GM04503 (cell line): ENCODE measurements around the gene INSYN2A.

Experiments used
- DNase-seq: peaks from one replicate; pipeline ENCODE4 v3.0.0-alpha.2; 2012; ENCODE audit warnings: low read depth

The INSYN2A gene, protein sequence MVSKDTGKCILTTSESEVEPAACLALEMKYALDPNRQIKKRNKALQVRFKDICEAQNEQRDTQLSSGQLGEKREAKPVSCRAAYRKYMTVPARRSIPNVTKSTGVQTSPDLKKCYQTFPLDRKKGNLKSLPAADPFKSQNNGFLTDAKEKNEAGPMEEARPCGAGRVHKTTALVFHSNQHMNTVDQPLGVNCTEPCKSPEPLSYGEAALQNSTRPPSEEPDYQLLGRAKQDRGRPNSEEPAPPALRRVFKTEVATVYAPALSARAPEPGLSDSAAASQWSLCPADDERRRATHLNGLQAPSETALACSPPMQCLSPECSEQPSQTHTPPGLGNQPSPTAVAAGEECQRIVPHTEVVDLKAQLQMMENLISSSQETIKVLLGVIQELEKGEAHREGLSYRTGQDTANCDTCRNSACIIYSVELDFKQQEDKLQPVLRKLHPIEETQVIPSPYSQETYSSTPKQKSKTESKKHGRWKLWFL

DNA sequence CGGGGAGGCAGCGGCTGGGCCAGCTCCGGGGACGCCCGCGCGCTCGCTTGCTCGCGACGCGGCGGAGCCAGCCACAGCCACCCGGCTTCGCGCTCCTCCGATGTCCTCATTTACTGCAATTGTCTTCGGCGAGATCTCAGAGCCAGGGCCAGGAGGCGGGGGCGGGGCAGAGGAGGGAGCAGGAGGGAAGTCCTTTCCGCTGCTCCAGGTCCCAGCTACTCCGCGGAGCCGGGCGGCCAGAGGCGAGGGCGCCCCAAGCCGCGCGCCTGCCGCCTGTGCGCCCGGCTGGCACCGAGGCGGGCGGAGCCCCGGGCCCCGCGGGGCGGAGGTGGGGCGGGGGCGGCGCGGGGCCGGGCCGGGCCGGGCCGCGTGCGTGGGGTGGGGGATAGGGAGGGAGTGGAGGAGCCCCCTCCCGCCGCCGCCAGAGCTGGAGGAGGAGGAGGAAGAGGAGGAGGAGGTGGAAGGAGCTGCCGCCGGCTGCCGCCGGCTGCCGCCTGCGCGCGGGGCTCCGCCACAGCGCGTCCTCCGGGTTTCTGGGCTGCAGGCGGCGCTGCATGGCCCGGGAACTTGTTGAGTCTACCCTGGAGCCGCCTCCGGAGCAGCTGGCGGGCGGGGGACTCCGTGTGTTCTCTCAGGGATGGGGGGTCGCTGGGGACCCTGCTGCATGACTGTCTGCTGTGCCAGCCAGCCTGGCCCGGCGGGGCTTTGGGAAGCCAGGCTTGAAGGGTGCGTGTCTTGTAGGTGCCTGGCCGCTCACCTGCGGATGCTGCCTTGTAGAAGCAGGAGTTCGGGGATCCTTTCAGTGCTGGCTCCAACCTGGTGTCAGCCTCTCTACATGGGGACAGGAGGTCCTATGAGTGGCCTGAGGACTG lies at the start of gene INSYN2A:
Gene INSYN2A, minus strand, starts transcription at position 310 of the 872 bp plus-strand sequence. CDS start 20,196 bp downstream, outside the sequence.
- DNase-seq: no peak

DNA sequence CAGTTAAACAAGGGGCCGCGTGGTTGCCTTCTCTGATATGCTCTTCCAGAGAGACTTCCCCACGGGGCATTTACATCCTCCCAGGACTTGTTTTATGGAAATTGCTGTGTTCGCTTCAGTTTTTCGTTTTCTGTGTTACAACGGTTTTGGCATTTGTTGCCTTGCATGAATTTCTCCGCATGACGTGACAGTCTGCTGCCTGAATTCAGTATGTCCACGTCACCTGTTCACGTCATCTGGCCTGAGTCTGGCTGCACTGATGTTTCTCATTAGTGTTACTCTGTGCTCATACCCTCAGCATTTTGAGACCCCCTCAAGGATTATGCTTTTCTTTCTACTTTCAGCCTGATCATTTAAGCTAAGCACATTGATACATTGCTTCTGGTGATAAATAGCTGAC lies 49.1 kb upstream of the INSYN2A start:
- DNase-seq: no peak

DNA sequence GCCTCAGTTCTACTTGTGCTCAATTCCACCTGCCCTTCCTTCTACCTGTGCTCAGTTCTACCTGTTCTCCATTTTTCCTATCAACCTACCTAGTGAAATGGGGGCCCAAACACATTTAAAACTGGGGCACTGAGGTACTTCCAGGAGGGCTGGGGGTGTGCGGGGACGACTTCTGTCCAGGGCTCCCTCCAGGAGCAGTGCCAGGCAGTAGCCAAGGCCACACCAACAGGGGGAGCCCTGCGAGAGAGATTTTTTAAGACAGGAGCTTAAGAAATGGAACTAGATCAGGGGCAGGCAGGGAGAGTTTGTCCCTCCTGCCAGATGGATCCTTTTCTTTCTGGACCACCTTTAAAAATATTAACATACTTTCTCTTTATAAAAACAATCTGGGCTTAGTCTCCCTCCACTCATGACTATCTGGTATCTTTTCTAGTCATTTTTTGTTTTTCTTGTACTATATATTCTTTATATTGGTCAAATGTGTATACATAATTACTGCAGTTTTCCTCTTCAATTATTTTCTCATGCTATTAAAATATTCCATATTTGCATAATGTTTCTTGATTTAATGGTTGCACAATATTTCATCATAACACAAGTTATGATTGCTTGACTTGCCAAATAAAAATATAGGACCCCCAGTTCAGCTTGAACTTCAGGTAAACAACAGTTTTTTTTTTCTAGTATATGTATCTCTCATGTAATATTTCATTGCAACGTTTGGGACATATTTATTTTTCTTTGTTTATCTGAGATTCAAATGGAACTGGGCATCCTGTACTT lies 47.3 kb upstream of the INSYN2A start:
- DNase-seq: no peak

DNA sequence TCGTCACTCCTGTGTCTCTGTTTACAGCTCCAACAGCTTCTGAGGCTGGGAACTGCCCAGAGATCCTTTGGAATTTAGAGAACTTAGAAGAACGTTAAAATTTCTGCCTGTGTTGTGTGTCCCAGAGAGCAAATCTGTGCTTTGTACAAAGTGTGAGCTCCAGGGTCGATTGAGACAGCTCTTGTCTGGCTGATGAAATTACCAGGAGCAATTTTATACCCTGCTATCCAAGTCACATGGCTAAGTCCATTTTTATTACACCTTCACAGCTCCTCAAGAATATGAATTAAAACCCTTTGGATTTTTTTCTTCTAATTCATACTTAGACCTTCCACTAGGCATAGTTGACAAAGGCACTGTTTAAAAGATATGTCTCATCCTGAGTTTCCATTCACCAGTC lies 46.5 kb upstream of the INSYN2A start:
- DNase-seq: no peak

DNA sequence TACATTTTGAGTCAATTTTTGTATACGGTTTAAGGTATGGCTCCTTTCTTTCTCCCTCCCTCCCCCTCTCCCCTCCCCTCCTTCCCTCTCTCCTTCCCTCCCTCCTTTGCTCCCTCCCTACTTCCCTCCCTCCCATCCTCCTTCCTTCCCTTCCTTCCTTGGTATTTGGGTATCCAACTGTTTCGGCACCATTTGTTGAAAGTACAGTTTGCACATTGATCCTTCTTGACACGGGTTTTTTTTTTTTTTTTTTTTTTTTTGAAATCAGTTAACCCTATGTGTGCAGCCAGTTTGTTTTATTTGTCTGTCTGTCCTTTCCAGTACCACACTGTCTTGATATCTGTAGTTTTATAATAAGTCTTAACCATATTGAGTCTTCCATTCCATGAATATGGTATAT lies 39.9 kb upstream of the INSYN2A start:
- DNase-seq: no peak

DNA sequence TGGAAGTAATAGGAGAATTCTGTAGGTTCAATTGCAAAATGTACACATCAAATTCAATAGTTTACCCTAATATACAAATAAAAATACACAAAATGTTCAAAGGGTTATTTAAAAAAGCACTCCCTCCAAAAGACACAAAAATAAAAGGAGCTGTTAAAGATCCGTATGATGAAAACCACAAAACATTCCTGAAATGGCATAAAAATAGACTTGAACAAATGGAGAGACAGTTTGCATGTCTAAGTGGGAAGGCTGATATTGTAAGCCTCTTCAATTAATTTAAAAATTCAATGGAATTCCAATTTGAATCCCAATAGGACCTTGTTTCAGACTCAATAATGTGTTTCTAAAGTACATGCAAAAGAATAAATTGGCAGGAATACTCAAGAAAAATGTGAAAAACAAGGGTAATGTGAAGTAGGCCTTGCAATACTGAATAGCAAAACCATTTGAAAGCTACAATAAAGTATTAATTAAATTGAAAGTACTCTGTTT lies 38.0 kb upstream of the INSYN2A start:
- no peak for DNase-seq

DNA sequence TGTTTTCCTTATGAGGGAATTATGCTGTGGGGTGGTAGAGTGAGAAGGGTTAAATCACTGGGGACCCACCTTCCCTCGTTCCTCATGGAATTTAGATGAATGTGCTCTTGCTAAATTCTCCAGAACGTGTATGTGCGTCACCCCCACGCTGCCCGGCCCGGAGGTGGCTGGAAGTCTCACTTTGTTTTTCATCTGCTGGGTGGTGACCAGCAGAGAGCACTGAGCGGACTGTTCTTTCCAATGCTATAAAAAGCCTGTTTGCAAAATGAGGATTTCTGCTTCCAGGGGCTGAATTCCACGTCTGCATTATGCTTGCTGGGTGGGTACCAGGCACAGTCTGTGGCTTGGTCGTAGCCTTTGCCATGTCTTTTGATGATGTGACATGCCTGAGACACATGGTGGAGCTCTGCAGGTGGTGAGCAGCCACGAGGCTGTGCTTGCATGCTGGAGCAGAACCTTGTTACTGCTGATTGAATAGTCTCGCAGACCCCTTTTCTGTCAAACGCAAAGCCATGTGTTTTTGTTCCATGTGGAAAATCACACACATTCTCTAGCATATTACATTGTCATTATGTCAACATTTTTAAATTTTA lies 31.9 kb upstream of the INSYN2A start:
- no peak for DNase-seq

DNA sequence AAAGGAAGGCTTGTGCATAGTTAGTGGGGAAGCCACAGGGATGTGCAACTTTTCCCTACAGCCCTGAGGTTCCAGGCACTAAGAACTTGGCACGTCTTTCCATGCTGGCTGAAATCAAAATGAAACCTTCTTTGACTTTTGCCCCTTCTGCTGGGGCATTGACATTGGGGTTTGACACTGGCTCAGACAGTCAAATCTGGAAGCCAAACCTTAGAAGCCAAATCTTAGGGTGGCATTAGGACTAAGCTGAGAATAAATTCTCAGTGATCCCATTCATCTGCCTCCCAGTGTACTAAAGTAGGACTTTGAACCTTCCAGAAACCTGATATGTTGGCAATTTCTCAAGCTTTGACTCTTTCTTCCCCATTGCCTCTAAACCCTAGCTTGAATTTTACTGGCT lies 31.3 kb upstream of the INSYN2A start:
- no peak for DNase-seq

DNA sequence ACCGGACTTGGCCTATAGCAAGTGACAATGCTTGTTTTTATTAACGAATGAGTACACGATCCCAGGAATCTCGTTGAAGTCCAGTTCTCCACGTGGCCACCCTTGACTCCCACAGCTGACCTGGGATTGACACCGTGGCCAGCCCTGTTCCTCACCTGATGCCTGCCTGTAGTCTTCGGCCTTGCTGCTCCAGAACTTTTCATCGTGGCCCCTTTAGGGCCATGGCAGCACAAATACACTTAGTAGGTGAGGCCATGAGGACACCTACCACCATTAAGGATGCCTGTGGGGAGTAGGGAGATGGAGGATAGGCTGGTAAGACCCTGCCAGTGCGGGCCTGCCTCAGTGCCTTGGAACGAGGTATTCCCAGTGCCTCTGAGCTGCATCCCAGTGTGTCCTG lies 30.6 kb upstream of the INSYN2A start:
- DNase-seq: no peak

DNA sequence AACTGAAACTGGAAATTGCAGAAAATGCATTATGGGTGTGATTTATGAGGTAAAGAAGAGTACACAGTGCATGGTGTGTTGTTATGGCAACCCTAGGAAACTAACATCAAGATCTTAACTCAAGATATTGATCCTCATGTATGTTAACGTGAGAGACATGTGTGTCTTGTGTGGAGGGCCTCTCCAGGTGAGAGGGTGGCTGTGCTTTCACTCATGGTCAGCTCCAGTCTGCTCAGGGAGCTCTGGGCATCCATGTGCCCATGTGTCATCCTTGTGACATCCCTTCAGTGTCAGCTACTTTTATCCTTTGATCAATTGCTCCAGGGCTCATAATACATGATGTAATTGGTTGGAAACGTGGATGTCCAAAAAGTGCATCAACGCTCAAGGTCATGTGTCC lies 24.9 kb upstream of the INSYN2A start:
- DNase-seq: no peak

DNA sequence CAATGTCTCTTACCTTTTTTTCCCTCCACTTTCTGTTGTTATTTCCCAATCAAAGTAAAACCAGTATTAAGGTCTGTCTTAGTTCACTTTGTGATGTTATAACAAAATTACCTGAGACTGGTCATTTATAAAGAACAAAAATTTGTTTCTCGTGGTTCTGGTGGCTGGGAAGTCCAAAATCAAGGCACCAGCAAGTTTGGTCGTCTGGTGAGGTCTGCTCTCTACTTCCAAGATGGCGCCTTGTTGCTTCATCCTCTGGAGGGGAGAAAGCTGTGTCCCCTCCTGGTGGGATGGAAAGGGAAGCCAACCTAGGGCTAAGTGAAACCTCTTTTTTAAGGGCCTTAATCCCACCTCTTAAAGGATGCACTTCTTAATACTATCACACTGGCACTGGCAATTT lies 22.3 kb upstream of the INSYN2A start:
- DNase-seq: no peak

DNA sequence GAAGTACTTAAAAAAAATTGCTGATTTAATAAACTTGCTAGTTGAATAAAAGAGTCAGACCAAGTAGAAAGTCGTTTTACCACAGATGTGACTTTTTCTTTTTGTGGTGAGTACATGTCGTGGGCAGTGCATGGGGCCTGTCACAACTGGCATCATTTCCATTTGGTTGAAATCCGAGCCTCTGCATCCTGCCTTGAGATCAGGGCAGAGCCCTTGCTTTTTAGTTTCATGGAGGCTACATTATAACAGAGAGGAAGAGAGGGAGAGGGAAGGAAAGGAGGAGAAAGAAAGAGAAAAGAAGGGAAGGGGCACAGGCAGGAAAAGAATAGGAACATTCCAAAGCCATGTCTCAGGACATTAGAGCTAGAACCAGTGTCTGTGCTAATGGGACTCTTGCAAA lies 20.4 kb upstream of the INSYN2A start:
- no peak for DNase-seq

DNA sequence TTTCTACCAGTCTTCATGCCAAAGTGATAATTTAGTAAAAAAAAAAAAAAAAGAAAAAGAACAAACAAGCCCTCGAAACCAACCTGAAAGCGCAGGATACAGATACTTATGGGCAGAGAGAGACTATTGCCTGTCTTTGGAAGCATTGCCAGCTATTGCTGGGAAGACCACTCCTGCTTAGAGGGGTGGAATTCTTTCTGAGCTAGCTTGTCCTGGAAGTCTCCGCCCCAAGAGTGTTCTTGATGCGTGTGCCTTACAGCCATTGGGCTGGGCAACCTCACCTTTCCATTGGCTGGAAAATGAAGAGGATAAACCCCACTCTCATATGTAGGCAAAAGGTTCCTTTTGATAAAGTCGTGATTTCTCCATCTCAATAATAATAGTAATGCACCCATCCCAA lies 19.9 kb upstream of the INSYN2A start:
- no peak for DNase-seq

DNA sequence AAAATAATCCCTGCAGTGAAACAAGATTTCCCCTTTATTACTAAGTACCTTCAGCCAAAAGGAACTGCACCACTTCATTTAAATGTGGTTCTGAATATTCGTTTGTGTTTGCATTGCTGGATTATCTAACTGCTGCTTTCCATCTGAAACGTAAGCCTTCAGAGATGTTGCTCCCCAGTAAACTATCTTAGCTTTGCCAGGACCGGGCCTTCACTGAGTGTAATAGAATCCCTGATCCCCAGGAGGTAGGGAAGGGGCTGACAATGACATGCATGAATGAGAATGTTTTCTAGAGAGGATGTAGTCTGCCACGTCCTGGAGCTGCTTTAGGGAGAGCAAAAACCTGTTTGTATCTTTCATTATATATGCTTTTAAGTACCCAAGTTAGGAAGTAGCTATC lies 19.5 kb upstream of the INSYN2A start:
- no peak for DNase-seq

DNA sequence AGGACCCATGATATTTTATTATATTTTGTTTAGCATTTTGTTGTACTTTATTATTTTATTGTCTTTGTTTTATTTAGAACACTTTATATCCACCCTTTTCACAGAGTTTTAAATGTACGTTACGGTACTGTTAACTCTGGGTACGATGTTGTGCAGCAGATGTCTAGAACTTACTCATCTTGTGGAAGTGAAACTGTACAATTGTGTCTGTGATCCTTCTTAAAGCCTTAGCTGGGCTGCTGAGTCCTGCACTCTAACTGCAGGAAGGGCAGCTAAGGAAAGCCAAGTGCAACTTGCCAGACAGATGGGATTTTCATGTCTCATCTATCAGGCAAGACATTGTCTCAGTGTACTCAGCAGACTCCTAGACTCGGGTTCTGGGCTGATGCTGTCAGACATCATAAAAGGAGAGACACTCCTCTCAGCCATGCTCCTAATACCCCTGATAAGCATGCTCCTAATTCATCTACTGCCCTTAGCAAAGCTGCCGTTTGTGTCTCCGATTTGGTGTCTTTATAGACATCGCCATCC lies 14.6 kb upstream of the INSYN2A start:
- DNase-seq: no peak

DNA sequence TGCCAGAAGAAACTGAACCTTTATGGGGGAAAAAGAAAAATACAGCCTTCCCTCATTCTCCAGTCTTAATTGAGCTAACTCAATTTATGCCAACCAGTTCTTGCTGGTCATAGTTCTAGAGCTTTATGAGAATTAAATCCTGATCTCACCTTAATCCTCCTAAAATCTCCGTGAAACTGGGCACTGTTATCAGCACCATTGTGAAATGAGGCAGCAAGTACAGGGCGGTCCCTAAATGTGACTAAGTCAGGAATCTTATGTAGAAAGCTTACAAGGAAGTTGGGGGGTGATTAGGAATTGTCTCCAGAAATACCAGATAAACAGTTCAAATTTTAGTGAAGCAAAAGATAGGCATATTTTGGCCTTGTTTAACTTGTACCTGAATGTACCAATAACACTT lies 10.7 kb upstream of the INSYN2A start:
- no peak for DNase-seq

DNA sequence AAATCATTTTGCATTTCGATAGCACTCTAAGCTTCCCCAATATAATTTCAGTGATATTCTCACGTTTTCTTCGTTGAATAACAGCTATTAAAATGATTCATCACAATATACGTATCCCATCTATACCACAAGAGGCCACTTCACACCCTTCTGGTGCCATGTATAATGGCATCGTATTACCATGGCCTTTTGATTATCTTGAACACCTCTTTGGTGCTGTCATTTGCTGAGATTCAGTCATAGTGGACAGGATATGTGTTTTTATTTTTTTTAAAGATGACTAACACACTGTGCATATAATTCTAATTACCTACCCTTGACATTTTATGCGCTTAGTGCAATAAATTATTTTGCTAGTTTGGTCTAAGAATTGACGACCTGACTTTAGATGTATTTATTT lies 6.7 kb upstream of the INSYN2A start:
- no peak for DNase-seq

DNA sequence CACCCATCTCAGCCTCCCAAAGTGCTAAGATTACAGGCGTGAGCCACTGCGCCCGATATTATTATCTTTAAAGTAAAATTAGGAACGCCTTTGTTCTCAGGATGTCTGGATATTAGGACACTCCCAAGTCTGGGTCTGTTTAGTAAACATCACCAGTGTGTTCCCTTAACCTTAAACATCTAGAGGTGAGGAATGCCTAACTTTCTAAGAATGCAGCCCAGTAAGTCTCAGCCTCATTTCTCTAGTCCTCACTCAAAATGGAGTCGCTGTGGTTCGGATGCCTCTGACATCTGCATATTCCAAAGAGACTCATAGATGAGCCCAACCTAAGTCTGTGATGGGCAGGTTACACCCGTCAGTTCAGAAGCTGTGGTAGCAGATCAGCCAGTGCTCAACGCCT lies 4.3 kb upstream of the INSYN2A start:
- no peak for DNase-seq

DNA sequence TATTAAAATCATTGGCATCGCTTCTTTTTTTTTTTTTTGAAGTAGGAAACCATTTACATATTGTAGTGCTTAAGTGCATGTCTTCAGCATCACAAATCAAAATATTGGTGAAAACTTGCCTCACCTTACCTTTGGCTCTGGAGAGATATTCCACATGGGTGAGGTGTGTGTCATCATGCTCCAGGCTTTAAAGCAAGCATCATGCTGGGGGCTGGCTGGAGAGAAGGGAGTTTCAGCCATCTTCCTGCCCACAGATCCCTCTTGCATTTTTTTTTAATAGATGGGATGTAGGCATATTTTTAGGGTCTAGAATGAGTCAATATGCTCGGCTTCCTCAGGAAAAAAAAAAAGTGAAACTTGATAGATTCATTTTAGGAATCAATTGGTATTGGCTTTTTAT lies 2.3 kb upstream of the INSYN2A start:
- DNase-seq: no peak

DNA sequence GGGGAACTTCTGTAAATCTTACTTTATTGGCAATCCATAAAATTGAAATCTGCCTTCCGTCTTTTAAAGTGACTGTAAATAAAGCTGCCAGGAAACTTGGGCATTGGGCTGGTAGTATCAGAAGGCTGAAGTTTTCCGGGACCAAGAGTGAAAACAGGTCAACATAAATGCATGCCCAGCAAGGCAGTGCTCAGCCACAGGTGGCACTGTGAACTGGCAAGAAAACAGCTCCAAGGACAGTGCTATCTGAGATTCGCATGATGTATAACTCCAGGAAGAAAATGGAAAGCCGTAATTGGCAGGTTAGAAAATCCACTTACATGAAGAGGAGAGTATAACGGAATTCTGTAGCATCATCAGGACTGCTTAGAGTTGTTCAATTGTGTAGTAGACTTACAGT lies 1.9 kb upstream of the INSYN2A start:
- no peak for DNase-seq

DNA sequence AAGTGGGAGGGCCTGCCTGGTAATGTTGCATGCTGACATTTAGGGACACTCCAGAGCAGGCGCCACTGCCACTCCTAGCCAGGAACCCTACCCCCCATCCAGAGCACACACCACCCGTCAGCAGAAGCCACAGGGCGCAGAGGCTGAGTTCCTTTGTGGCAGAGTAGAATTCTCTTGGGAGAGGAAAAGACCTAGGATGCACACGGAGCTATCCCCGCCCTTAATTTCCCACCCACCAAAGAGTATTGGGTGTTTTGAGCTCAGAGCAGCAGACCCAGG lies 702 bp upstream of the INSYN2A start:
- no peak for DNase-seq
